Measurements from ENCODE around the gene CDC7. TPM values are rescaled to one million over a fixed set of nuclear protein-coding genes. Genes with fewer than 3 reads are reported as not detected.
A peak's percentile ranks its signal among the peaks of the same experiment; 100 is the strongest.
"Not testable (repeated sequence)": the region's sequence is repeated elsewhere in the genome, so short reads cannot be mapped to it uniquely, and the experiment has no call there.

CDC7 gene
- 1.6 TPM for total RNA-seq

- peak; percentile 90 for DNase-seq (ENCODE audit: low spot score)
These were observed at the start of gene CDC7 for GRCh38 chr1:91500756-91501522. CDC7 (plus strand) TSS chr1:91500851; CDS start chr1:91501717, 866 bp downstream.

DNA sequence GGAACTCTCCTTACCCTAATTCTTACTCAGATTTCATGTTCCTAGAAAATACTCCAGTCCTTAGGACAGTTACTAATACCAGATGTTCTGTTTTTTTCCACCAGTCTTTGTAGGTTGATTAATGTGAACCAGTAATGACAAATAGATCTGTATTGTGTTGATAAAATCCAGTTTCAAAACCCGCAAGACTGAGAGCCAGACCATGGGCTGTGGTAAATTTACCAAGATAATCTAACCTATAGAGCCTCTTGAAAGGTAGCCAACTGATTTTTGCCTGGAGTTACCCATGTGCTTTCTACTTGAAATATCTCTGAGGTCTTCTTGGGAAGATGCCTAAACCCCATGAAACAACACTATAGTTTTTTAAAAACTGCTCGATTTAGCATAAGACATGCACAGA is 46.5 kb upstream of the CDC7 start:
- no peak for DNase-seq (ENCODE audit: low spot score)

GRCh38 chr1:91455334-91455733 is 45.3 kb upstream of the CDC7 start:
- no peak for DNase-seq (ENCODE audit: low spot score)

- no peak for DNase-seq (ENCODE audit: low spot score)
These were observed 44.8 kb upstream of the CDC7 start for GRCh38 chr1:91455896-91456295.

- not testable (repeated sequence) for DNase-seq (ENCODE audit: low spot score)
These were observed 35.3 kb upstream of the CDC7 start for GRCh38 chr1:91465350-91465749.

DNA sequence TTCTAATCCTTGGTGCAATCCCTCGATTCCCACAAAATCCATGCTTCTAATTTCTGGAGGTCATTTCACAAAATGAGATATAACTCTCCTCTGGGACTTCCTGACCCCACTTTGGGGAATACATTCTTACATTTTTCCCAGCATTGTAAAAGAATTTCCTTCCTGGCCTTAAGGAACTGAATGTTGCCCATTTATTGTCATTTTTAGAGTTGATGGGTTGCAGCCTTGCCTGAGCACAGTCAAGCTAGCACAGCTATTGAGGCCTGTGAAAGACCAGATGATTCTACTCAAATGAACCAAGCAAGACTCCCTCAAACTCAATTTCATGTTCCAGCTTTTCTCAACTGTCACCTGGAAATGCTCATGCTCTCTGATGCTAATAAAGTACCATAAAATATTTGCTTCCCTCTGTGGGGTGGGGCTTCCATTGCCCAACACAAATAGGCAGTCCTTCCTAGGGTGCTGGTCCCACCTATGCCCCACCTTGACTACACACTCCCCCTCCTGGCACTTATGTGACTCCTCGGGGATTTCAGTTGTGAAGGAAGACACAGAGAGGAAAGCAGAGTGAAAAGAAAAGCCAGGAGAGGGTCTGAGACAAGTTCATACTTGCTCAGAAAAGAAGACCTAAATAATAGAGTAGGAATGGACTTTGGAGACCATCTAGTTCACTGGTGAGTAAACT is 24.0 kb upstream of the CDC7 start:
- no peak for DNase-seq (ENCODE audit: low spot score)

- no peak for DNase-seq (ENCODE audit: low spot score)
These were observed 13.2 kb upstream of the CDC7 start for GRCh38 chr1:91487469-91487868.

- DNase-seq (ENCODE audit: low spot score), result no peak
These were observed 10.2 kb upstream of the CDC7 start for GRCh38 chr1:91490501-91490900.

GRCh38 chr1:91498035-91498434 is 2.6 kb upstream of the CDC7 start:
- no peak for DNase-seq (ENCODE audit: low spot score)

- no peak for DNase-seq (ENCODE audit: low spot score)
These were observed 2.0 kb upstream of the CDC7 start for GRCh38 chr1:91498498-91499245.

DNA sequence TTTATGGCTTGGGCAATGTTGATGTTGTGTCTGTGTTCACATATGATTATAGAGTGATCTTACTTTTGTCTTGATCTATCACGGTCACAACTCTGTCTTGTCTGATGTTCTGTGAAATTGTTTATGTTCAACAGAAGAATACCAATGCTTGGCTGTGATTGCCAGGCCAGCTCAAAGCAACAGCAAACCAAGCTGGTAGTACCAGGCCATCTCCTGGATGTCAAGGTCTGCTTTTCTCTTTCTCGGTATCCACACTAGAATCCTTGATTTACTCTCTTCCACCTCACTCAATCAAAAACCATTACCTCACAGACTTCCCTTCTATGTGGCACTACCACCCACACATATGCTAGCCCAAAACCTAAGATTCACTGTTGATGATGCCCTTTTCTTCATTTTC is 1.3 kb upstream of the CDC7 start:
- DNase-seq (ENCODE audit: low spot score), result no peak

DNA sequence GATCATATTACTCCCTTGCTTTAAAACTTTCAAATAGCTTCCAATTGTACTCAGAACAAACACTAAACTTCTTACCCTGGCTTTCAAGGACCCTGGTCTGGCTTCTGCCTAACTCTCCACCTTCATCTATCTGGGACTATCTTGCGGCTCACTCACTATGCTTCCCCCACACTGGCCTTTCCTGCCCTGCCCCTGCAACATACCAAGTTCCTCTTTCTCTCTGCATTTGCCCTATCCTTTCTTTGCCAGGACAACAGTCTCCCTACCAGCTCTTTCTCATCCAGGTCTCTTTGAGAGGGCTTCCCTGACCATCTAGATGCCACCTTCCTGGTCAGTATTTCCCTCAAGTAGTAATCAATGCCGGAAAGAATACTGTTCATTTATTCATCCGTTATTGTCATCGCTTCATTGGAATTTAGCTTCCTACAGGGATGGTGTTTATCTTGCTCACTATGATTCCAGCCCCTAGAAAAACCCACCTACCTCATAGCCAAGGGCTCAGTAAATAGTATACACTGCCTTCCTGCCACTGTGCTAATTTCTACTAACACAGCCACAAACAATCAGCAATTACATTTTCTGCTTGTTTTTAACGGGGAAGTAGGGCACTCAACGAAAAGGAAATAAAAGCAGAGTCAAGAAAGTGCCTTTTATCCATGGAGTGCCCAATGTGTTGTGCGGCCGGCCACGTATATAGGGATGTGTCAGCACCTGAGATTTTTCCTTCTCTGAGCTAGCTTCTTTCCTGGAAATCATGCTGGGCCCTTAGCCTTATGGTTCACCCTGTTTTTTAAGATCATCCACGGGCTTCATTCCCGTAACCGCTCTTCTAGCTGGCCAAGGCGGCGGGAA is 521 bp upstream of the CDC7 start:
- DNase-seq (ENCODE audit: low spot score), result no peak

DNA sequence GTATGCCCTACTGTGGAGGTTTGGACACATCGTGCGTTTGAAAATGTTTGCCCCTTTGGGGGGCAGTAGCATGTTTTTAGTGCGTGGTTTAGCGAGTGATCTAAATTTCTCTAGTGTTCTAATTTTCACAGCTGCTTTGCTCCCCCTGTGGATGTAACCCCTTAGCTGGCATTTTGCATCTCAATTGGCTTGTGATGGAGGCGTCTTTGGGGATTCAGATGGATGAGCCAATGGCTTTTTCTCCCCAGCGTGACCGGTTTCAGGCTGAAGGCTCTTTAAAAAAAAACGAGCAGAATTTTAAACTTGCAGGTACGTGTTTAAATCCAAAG is 836 bp downstream of the CDC7 start:
- no peak for DNase-seq (ENCODE audit: low spot score)

GRCh38 chr1:91501971-91502671 is 1.5 kb downstream of the CDC7 start:
- no peak for DNase-seq (ENCODE audit: low spot score)

DNA sequence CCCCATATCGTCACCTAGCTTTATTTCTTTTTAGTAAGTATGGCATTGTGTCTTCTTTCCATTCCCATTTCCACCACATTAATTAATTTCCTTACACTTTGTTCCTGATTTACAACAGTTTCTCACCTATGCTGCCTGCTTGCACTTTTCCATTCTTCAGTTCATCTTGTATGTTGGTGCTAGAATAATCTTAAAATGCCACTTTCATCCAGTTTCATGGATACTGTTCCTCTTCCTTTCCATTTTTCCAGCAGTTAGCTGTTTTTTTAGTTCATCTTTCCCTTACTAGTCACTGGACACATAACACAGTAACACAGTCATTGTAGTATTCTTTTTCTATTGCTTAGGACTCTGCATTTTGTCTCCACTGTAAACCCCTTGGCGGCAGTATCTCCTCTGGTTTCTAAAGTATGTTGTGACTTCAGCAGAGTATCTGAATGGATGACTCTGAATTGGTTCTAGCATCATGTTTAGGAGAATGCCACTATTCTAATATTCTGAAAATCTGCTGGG is 2.1 kb downstream of the CDC7 start:
- DNase-seq (ENCODE audit: low spot score), result no peak

DNA sequence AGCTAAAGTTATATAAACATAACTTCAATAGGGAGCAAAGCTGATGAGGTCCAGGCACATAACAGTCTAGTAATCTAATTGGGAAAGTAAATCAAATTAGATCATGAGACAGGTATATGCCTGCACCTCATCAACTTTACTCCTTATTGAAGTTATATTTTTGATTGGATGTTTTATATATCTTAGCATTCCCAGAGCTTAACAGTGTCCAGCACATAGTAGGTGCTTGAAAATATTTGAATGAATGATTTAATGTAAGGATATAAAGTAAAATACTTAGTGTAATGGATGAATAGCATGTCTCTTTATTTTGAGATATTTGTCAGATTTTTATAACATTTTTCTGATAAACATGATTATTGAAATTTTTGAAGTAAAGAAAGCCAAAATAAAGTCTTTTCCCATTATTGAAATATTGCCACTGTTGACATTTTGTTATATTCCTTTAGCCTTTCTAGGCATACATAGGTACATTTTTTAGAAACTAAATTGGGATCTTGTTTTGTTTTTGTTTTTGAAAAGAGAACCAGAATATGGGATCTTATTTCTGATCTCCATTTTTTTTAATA is 2.8 kb downstream of the CDC7 start:
- no peak for DNase-seq (ENCODE audit: low spot score)

GRCh38 chr1:91503975-91504530 is 3.4 kb downstream of the CDC7 start:
- DNase-seq (ENCODE audit: low spot score), result no peak

GRCh38 chr1:91505086-91505485 is 4.4 kb downstream of the CDC7 start:
- DNase-seq (ENCODE audit: low spot score), result no peak

GRCh38 chr1:91506071-91506470 is 5.4 kb downstream of the CDC7 start:
- no peak for DNase-seq (ENCODE audit: low spot score)

DNA sequence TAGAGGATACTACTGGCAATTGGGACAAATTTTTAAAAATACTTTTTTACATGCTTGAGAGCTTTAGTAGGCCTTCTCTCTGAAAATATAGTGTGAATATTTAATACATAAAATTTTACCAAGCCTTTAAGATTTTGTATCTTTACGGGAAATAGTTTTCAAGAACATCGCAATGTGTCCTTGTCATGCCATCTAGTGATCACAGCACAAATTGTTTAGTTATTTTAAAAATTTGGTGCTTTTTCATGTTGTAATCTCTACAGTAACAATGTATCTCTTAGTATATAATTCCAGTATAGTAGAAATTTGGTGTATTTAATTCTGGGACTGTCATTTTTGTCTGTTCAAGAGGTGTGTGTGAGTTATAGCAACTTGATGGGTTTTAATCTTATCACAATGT is 6.7 kb downstream of the CDC7 start:
- no peak for DNase-seq (ENCODE audit: low spot score)

Data from mucosa of gallbladder (tissue), 1 donor.